HT1080 (cell line): Measurements from ENCODE around the gene CDK15. TPM values are rescaled to one million over a fixed set of nuclear protein-coding genes. Genes with fewer than 3 reads are reported as not detected.

Experiments
- DNase-seq: peaks from one replicate; pipeline ENCODE4 v3.0.0-alpha.2; 2015; ENCODE audit warnings: low read depth
- small RNA-seq: library from RNA; depleted of rRNA; stranded (forward); fragments of <200 nt; gene quantifications from one replicate; pipeline ENCODE3, GENCODE V24; 2014
- total RNA-seq: library from RNA; depleted of rRNA; stranded (reverse); fragments of >200 nt; shearing (Covaris generic); gene quantifications from 2 replicates; pipeline ENCODE4 v1.2.3, GENCODE V29; 2014; rRNA removed

The CDK15 gene
- total RNA-seq, 1 experiment from 2014 or later: 0.72 TPM

- no peak for DNase-seq
Observed at GRCh38 chr2:201937343-201937742, 131.0 kb downstream of the CDK15 start.

GRCh38 chr2:201938156-201938775, 131.9 kb downstream of the CDK15 start:
- DNase-seq: no peak

- DNase-seq: no peak
Observed at GRCh38 chr2:201938781-201939180, 132.4 kb downstream of the CDK15 start.

GRCh38 chr2:201939453-201939941, 133.2 kb downstream of the CDK15 start:
- DNase-seq: no peak

GRCh38 chr2:201942531-201942930, 136.2 kb downstream of the CDK15 start:
- DNase-seq: no peak

Small RNA genes lying within 50 kb of the gene (small RNA-seq; reads per million reads assigned to genes)
- gene RF00019: not detected
- gene RNU6-440P: not detected
- gene UBE2V1P11: not detected

Other genes with a start within 250 kb of the CDK15 start
- gene TMEM237, start 163.0 kb upstream of the CDK15 start, total RNA-seq: 19.5 and 23.2 TPM in 2 replicates
- 26.4 and 31.2 TPM in 2 replicates for gene MPP4, start 107.9 kb upstream of the CDK15 start, total RNA-seq
- 11.7 and 15.8 TPM in 2 replicates for gene ALS2, start 25.6 kb upstream of the CDK15 start, total RNA-seq
- gene FZD7, start 227.3 kb downstream of the CDK15 start, total RNA-seq: 5.7 and 7.2 TPM in 2 replicates